Mesenchymal stem cell (in vitro differentiated cells and primary cell): ENCODE data around the gene C1QTNF2.
A peak's percentile ranks its signal among the peaks of the same experiment; 100 is the strongest.

Experiments used
- DNase-seq: peaks from one replicate; pipeline ENCODE4 v3.0.0-alpha.2; 2013
- H2AFZ ChIP-seq: one replicate; pipeline ENCODE4 v1.6.1; 2013; ENCODE audit warnings: low read depth, mild to moderate bottlenecking, control low read depth, inconsistent platforms, low read length, moderate library complexity
- H2AK5ac ChIP-seq: 2 replicates; pipeline ENCODE4 v1.6.1; 2013; ENCODE audit warnings: low read length, moderate library complexity, mild to moderate bottlenecking, inconsistent platforms; ENCODE audit not compliant: severe bottlenecking
- H2BK120ac ChIP-seq: one replicate; pipeline ENCODE4 v1.6.1; 2013; ENCODE audit warnings: low read depth, mild to moderate bottlenecking, inconsistent platforms, low read length, moderate library complexity
- H2BK12ac ChIP-seq, 2 experiments: one replicate each; pipeline ENCODE4 v1.6.1; 2013; ENCODE audit warnings: inconsistent platforms in 2 of 2, low read length in 2 of 2, mild to moderate bottlenecking in 2 of 2, moderate library complexity in 2 of 2, control low read depth in 1 of 2
- H2BK15ac ChIP-seq: one replicate; pipeline ENCODE4 v1.6.1; 2013; ENCODE audit warnings: mild to moderate bottlenecking, low read depth, inconsistent platforms; ENCODE audit not compliant: poor library complexity, severe bottlenecking
- H2BK5ac ChIP-seq: 2 replicates; pipeline ENCODE4 v1.6.1; 2013; ENCODE audit warnings: low read depth, mild to moderate bottlenecking, low read length, control low read depth, inconsistent platforms; ENCODE audit not compliant: poor library complexity, severe bottlenecking
- H3K14ac ChIP-seq, 2 experiments: one replicate each; pipeline ENCODE4 v1.6.1; 2013; ENCODE audit warnings: inconsistent platforms in 2 of 2, low read length in 2 of 2, control low read depth in 1 of 2, mild to moderate bottlenecking in 1 of 2, moderate library complexity in 1 of 2
- H3K18ac ChIP-seq, 2 experiments: one replicate each; pipeline ENCODE4 v1.6.1; 2013; ENCODE audit warnings: inconsistent platforms in 2 of 2, low read length in 2 of 2, control low read depth in 1 of 2, low read depth in 1 of 2, mild to moderate bottlenecking in 1 of 2
- H3K23ac ChIP-seq, 2 experiments: one replicate each; pipeline ENCODE4 v1.6.1; 2013; ENCODE audit warnings: inconsistent platforms in 2 of 2, low read length in 2 of 2, mild to moderate bottlenecking in 2 of 2, moderate library complexity in 2 of 2, control low read depth in 1 of 2
- H3K27ac ChIP-seq: 2 replicates; pipeline ENCODE4 v1.5.1; 2013; ENCODE audit warnings: mild to moderate bottlenecking, moderate library complexity, low read length, control low read depth, inconsistent platforms; ENCODE audit not compliant: poor library complexity, severe bottlenecking
- H3K27me3 ChIP-seq, 2 experiments: 2 replicates each; pipeline versions ENCODE4 v1.6.1 to v1.7.0; 2013; ENCODE audit warnings: low read length in 2 of 2, mild to moderate bottlenecking in 2 of 2, moderate library complexity in 2 of 2, control low read depth in 1 of 2, inconsistent platforms in 1 of 2; ENCODE audit not compliant: control insufficient read depth in 1 of 2, insufficient read depth in 1 of 2
- H3K36me3 ChIP-seq, 2 experiments: 2 replicates each; pipeline versions ENCODE4 v1.6.1 to v1.7.0; 2013; ENCODE audit warnings: low read length in 2 of 2, control low read depth in 1 of 2, inconsistent platforms in 1 of 2, low read depth in 1 of 2, mild to moderate bottlenecking in 1 of 2; ENCODE audit not compliant: insufficient read depth in 2 of 2, control insufficient read depth in 1 of 2
- H3K4ac ChIP-seq, 2 experiments: one replicate each; pipeline ENCODE4 v1.6.1; 2013; ENCODE audit warnings: inconsistent platforms in 2 of 2, low read length in 2 of 2, mild to moderate bottlenecking in 2 of 2, moderate library complexity in 2 of 2, control low read depth in 1 of 2, low read depth in 1 of 2
- H3K4me1 ChIP-seq: 2 replicates; pipeline ENCODE4 v1.6.1; 2013; ENCODE audit warnings: low read depth, low read length, control low read depth; ENCODE audit not compliant: control insufficient read depth, insufficient read depth
- H3K4me2 ChIP-seq: 2 replicates; pipeline ENCODE4 v1.6.1; 2013; ENCODE audit warnings: low read length, mild to moderate bottlenecking, inconsistent platforms; ENCODE audit not compliant: poor library complexity, severe bottlenecking
- H3K4me3 ChIP-seq, 2 experiments: 2 replicates each; pipeline versions ENCODE4 v1.5.1 to v1.7.0; 2013; ENCODE audit warnings: low read length in 2 of 2, mild to moderate bottlenecking in 2 of 2, control low read depth in 1 of 2, low read depth in 1 of 2; ENCODE audit not compliant: insufficient read depth in 1 of 2
- H3K79me1 ChIP-seq: replicated peaks from 2 replicates; pipeline ENCODE4 v1.6.1; 2013; ENCODE audit warnings: mild to moderate bottlenecking, control low read depth, low read length, inconsistent platforms; ENCODE audit not compliant: poor library complexity, severe bottlenecking
- H3K9ac ChIP-seq: 2 replicates; pipeline ENCODE4 v1.7.0; 2013; ENCODE audit warnings: mild to moderate bottlenecking, low read length, moderate library complexity
- H3K9me3 ChIP-seq: 2 replicates; pipeline ENCODE4 v1.7.0; 2013; ENCODE audit warnings: mild to moderate bottlenecking, low read length; ENCODE audit not compliant: control insufficient read depth
- H4K8ac ChIP-seq: one replicate; pipeline ENCODE4 v1.6.1; 2013; ENCODE audit warnings: inconsistent platforms, mild to moderate bottlenecking, low read length, moderate library complexity
- H4K91ac ChIP-seq: one replicate; pipeline ENCODE4 v1.6.1; 2013; ENCODE audit warnings: mild to moderate bottlenecking, low read length, inconsistent platforms
- WGBS: methylation state at CpG from one replicate; pipeline ENCODE4 v1.1.7; 2013; ENCODE audit warnings: mixed read lengths; 5-methylcytosine and 5-hydroxymethylcytosine counted together

The C1QTNF2 gene

GRCh38 chr5:160363211-160363610 lies 7.2 kb downstream of the C1QTNF2 start:
- no peaks in the 10 kb centered on the region for H3K79me1 ChIP-seq

DNA sequence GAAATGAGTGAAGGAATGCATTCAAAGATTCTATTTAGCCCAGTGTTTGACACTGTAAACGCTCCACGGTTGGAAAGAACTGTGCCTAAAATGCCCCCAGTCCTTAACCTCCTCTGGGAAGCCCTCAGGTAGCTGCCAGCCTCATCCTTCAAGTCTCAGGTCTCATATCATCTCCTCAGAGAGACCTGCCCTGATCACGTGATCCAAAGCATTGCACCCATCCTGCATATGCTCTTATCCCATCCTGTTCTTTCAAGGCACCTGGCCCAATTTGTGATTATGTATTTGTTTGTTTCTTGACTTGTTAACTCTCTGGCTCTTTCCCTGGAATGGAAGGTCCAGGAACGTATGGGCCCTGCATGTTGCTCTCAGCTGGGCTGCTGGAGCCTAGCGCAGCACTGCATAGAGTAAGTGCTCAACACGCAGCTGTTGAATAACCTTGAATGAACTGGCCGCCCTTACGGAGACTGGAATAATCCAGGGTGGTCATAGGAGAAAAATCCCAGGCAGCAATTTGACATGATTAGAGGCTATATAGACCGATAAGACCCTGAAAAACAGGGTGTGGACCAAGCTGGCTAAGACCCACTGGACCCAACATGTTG lies 8.7 kb downstream of the C1QTNF2 start:
- no peak for DNase-seq

More at GRCh38 chr5:160363211-160363610, 7.2 kb downstream of the C1QTNF2 start:
- no peaks in the 10 kb centered on the region for H3K36me3 ChIP-seq
- no peak overlapping the region for H3K4me3 ChIP-seq
- no peak overlapping the region for H3K4me2 ChIP-seq
- H2AFZ ChIP-seq = no peak overlapping the region
- no peak overlapping the region for H2AK5ac ChIP-seq
- H3K23ac ChIP-seq = no peak overlapping the region
- no peak overlapping the region for H3K18ac ChIP-seq
- 75% methylated on average over 3 of the region's 3 CpGs for WGBS
- H4K91ac ChIP-seq = no peak overlapping the region
- H2BK15ac ChIP-seq = no peak overlapping the region
- H2BK5ac ChIP-seq = no peak overlapping the region
- peak overlapping the region; percentile 64 for H3K9ac ChIP-seq
- no peak overlapping the region for H4K8ac ChIP-seq
- H3K4ac ChIP-seq = no peak overlapping the region
- no peak for DNase-seq
- no peaks in the 10 kb centered on the region for H3K27me3 ChIP-seq
- no peak overlapping the region for H3K14ac ChIP-seq
- H2BK120ac ChIP-seq = no peak overlapping the region
- H3K27ac ChIP-seq = no peak overlapping the region
- no peaks in the 10 kb centered on the region for H3K9me3 ChIP-seq
- no peak overlapping the region for H2BK12ac ChIP-seq
- H3K4me1 ChIP-seq = no peaks in the 10 kb centered on the region

GRCh38 chr5:160360310-160360709 lies 10.1 kb downstream of the C1QTNF2 start:
- DNase-seq = no peak
- Histone ChIP-seq H4K8ac (no peak overlapping the region), H3K9me3 (no peaks in the 10 kb centered on the region), H3K14ac (no peak overlapping the region), H3K4me1 (no peaks in the 10 kb centered on the region), H2BK120ac (no peak overlapping the region), H3K27me3 (no peaks in the 10 kb centered on the region), H2AK5ac (no peak overlapping the region), H3K27ac (no peak overlapping the region), H2BK5ac (no peak overlapping the region), H2BK12ac (no peak overlapping the region), H3K4me3 (no peak overlapping the region), H3K4ac (peak overlapping the region in 1 of 2 experiments; percentile 19), H2AFZ (no peak overlapping the region), H2BK15ac (no peak overlapping the region), H3K9ac (no peak overlapping the region), H3K23ac (no peak overlapping the region), H3K4me2 (no peak overlapping the region), H4K91ac (no peak overlapping the region), H3K36me3 (no peaks in the 10 kb centered on the region), H3K79me1 (no peaks in the 10 kb centered on the region), H3K18ac (no peak overlapping the region)
- WGBS = 79% methylated on average over 3 of the region's 3 CpGs

More for the DNA sequence above, 8.7 kb downstream of the C1QTNF2 start:
- Histone ChIP-seq H3K36me3 (no peaks in the 10 kb centered on the region), H2BK5ac (no peak overlapping the region), H2AK5ac (no peak overlapping the region), H3K79me1 (no peaks in the 10 kb centered on the region), H2BK15ac (no peak overlapping the region), H3K23ac (no peak overlapping the region), H3K4me2 (no peak overlapping the region), H3K4ac (no peak overlapping the region), H3K14ac (no peak overlapping the region), H3K4me1 (no peaks in the 10 kb centered on the region), H2BK120ac (no peak overlapping the region), H4K8ac (no peak overlapping the region), H4K91ac (no peak overlapping the region), H3K27me3 (no peaks in the 10 kb centered on the region), H2AFZ (no peak overlapping the region), H3K18ac (no peak overlapping the region), H3K27ac (no peak overlapping the region), H3K9ac (no peak overlapping the region), H2BK12ac (no peak overlapping the region), H3K4me3 (no peak overlapping the region), H3K9me3 (no peaks in the 10 kb centered on the region)
- WGBS = 85% methylated on average over 8 of the region's 9 CpGs

- no peak overlapping the region for H3K4ac ChIP-seq
- H2BK120ac ChIP-seq = peak overlapping the region; percentile 15
- H3K23ac ChIP-seq = no peak overlapping the region
- no peaks in the 10 kb centered on the region for H3K9me3 ChIP-seq
- no peak overlapping the region for H3K4me3 ChIP-seq
- no peak overlapping the region for H3K18ac ChIP-seq
- no peak overlapping the region for H3K14ac ChIP-seq
- no peak overlapping the region for H4K91ac ChIP-seq
- no peak overlapping the region for H3K27ac ChIP-seq
- no peaks in the 10 kb centered on the region for H3K79me1 ChIP-seq
- no peak overlapping the region for H3K9ac ChIP-seq
- 32% methylated on average over 4 of the region's 4 CpGs for WGBS
- no peak overlapping the region for H3K4me2 ChIP-seq
- no peak overlapping the region for H2AK5ac ChIP-seq
- no peaks in the 10 kb centered on the region for H3K27me3 ChIP-seq
- no peak overlapping the region for H2BK5ac ChIP-seq
- DNase-seq = no peak
- no peaks in the 10 kb centered on the region for H3K36me3 ChIP-seq
- H2BK15ac ChIP-seq = no peak overlapping the region
- H3K4me1 ChIP-seq = no peaks in the 10 kb centered on the region
- no peak overlapping the region for H2BK12ac ChIP-seq
- H2AFZ ChIP-seq = no peak overlapping the region
- H4K8ac ChIP-seq = peak overlapping the region; percentile 1
These were observed 10.6 kb downstream of the C1QTNF2 start for GRCh38 chr5:160359816-160360215.
